ENCODE data around the gene LONP1. TPM values are rescaled to one million over a fixed set of nuclear protein-coding genes. Genes with fewer than 3 reads are reported as not detected.
"Not testable (repeated sequence)": the region's sequence is repeated elsewhere in the genome, so short reads cannot be mapped to it uniquely, and the experiment has no call there.

Gene LONP1
- total RNA-seq, 4 donors from 2014 or later: 31.7 to 75.9 (median 47.4) TPM

DNA sequence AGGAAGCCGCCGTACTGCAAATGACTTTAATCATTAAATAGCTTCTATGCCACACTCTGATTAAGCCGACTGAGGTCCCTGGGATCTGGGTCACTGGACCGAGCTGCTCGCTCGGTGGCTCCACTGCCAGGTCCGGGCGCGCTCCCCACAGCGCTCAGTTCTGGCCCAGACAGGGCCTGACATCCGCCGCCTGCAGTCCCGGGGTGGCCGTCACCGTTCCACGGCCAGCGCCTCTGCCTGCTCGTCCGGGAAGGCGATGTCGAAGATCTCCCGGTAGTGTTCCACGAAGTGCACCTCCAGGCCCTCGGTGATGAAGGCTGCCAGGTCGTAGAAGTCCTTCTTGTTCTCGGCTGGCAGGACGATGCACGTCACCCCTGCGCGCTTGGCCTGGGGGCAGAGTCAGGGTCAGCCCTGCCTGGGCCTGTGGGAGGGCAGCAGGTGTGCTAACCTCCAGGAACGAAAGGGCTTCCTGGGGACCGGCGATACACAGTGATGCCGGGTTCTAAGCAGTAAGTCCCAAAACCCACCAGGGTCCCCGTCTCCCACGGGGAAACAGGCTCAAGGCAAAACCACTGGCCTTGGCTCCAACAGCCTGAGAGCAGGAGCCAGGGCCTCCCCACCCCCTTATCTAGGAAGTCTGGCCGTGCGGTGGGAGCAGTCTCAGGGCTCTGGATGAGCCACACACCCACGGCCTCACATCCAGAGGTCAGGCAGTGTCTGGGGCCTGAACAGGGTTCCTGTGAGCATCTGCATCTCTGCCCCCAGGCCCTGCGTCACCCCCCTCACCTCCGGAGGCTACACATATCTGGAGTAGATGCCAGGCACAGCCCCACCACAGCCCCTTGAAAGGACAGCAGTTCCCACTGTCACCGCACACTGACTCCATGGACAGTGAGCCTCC, 27.9 kb downstream of the LONP1 start:
- Histone ChIP-seq H3K27ac (peak overlapping the region; percentile 84 to 93 (median 89)), H3K4me1 (peaks cover 0 to 23% (median 13%) of the 10 kb centered on the region in 4 donors), H3K27me3 (no peaks in the 10 kb centered on the region), H3K9me3 (no peaks in the 10 kb centered on the region), H3K4me3 (peak overlapping the region; percentile 74 to 91 (median 78)), H3K36me3 (peaks cover 0 to 55% (median 0%) of the 10 kb centered on the region in 3 donors)
- no peak for TF ChIP-seq POLR2A (IDR thresholded peaks at IDR 0.05)
- no peak for TF ChIP-seq CTCF (IDR thresholded peaks at IDR 0.05)
- DNase-seq: no peak

- peaks cover 0 to 46% (median 0%) of the 10 kb centered on the region in 3 donors for H3K36me3 ChIP-seq
- H3K9me3 ChIP-seq: no peaks in the 10 kb centered on the region
- peak; percentile 46 to 77 (median 75) for DNase-seq
- TF ChIP-seq CTCF (IDR thresholded peaks at IDR 0.05) (no peak), POLR2A (IDR thresholded peaks at IDR 0.05) (peak in 1 of 2 donors; percentile 11)
- peaks cover 0 to 26% (median 13%) of the 10 kb centered on the region in 4 donors for H3K4me1 ChIP-seq
- H3K27ac ChIP-seq: peak overlapping the region; percentile 84 to 93 (median 89)
- H3K4me3 ChIP-seq: peak overlapping the region; percentile 74 to 91 (median 78)
- H3K27me3 ChIP-seq: no peaks in the 10 kb centered on the region
Measured at GRCh38 chr19:5690955-5691821, 28.8 kb downstream of the LONP1 start.

DNA sequence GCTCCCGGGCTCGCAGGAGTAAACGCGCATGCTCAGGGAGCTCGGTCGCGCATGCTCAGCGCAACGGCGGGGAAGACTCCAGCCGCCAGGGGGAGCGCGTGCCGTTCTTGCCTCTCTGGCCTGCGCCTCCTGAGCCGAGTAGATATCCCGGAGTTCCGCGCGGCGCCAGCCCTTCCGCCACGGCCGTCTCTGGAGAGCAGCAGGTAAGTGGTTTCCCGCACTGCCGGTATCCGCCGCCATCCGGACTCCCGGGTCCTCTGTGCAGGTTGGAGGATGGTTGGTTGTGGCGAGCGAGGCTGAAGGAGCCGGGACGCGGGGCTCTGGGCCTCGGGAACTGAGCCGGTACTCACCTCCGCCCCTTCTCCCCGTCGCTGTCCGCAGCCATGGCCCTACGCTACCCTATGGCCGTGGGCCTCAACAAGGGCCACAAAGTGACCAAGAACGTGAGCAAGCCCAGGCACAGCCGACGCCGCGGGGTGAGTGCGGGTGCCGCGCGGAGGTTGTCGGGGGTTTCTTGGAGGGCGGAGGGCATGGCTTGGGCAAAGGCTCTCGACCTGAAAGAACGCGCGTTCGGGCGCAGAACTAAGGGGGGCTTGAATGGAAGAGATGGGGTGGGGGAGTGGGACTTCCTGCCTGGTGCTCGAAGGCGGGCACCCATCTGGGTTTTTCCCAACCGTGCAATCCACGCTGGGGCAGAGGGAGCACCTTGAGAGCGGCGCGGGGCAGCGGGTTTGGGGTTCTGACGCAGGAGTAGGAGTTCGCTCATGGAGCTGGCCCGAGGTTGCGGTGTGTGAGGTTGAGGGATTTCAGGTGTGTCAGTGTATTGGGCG, 29.6 kb downstream of the LONP1 start, which contains the start of gene RPL36:
RPL36 (plus strand) TSS at position 171 of the 830 bp plus-strand sequence; CDS start at position 384, 213 bp downstream.
- Histone ChIP-seq H3K27ac (peak within 1 kb of the TSS; percentile 84 to 93 (median 89)), H3K36me3 (peaks cover 0 to 38% (median 0%) of the 10 kb centered on the region in 3 donors), H3K4me3 (peak within 1 kb of the TSS; percentile 74 to 91 (median 78)), H3K27me3 (no peaks in the 10 kb centered on the region), H3K4me1 (peaks cover 0 to 28% (median 13%) of the 10 kb centered on the region in 4 donors), H3K9me3 (no peaks in the 10 kb centered on the region)
- TF ChIP-seq POLR2A (IDR thresholded peaks at IDR 0.05): peak; percentile 90 to 92
- TF ChIP-seq CTCF (IDR thresholded peaks at IDR 0.05): peak; percentile 96 to 99 (median 98)
- DNase-seq: peak; percentile 96 to 100 (median 99)

GRCh38 chr19:5688262-5688881, 31.6 kb downstream of the LONP1 start:
- peaks cover 0 to 28% (median 13%) of the 10 kb centered on the region in 4 donors for H3K4me1 ChIP-seq
- DNase-seq: not testable (repeated sequence)

More at GRCh38 chr19:5688262-5688881, 31.6 kb downstream of the LONP1 start:
- not testable (repeated sequence) for H3K4me3 ChIP-seq, H3K9me3 ChIP-seq, H3K27me3 ChIP-seq, H3K27ac ChIP-seq
- peaks cover 0 to 18% (median 0%) of the 10 kb centered on the region in 3 donors for H3K36me3 ChIP-seq

Data from Peyer's patch (tissue), 4 donors.